Measurements from ENCODE around the gene LIN54.

- peak; percentile 98 for TF ChIP-seq YY1 (IDR thresholded peaks at IDR 0.05)
- TF ChIP-seq SP1 (IDR thresholded peaks at IDR 0.05): peak; percentile 99
- TF ChIP-seq CTCF (IDR thresholded peaks at IDR 0.05; ENCODE audit: low read depth, low read length, missing input control): peak; percentile 56
- peak; percentile 67 to 88 for TF ChIP-seq JUND (IDR thresholded peaks at IDR 0.05)
- peak; percentile 71 for TF ChIP-seq ATF3 (IDR thresholded peaks at IDR 0.05)
- TF ChIP-seq RAD21 (IDR thresholded peaks at IDR 0.05): peak; percentile 70 to 76
- TF ChIP-seq TAF1 (conservative IDR thresholded peaks at IDR 0.05): peak; percentile 96
- peak; percentile 81 to 86 for TF ChIP-seq RXRA (IDR thresholded peaks at IDR 0.05)
Measured at GRCh38 chr4:83034630-83035494, 24.2 kb upstream of the LIN54 start, which contains the start of gene COPS4.
